ENCODE measurements around the gene MOB3A. TPM values are rescaled to one million over a fixed set of nuclear protein-coding genes. Genes with fewer than 3 reads are reported as not detected.

MOB3A gene
- total and polyA plus RNA-seq, 9 of the 15 experiments (the other 6 are each of a cell fraction or from before 2014, with no cell fraction given) = 1.1 to 24.1 (median 6.0) TPM

- ATAC-seq (peak; percentile 41), DNase-seq (ENCODE audit: extremely low read depth in 1 of 4, low spot score in 3 of 4) (peak in 2 of 4 experiments; percentile 52 to 92), FAIRE-seq (peak; percentile 91)
- peak overlapping the region; percentile 80 for H3K4me2 ChIP-seq (ENCODE audit: insufficient read depth, low read length)
- intact Hi-C loops (cut with micrococcal nuclease) = no loop called here
- H3K27ac ChIP-seq (ENCODE audit: extremely low read depth, low read depth, low read length) = peak overlapping the region; percentile 94
- H4K20me1 ChIP-seq (replicated peaks; ENCODE audit: control insufficient read depth, insufficient read depth, low read length) = no peaks in the 10 kb centered on the region
- no peaks in the 10 kb centered on the region for H3K9me3 ChIP-seq (replicated peaks; ENCODE audit: control insufficient read depth, insufficient read depth, low read depth, low read length)
- WGBS (ENCODE audit: insufficient coverage, low coverage, missing lambda C conversion rate) = 10% methylated on average over 8 of the region's 22 CpGs
- BruUV-seq (replicated peaks) = no TSS peak
- no peaks in the 10 kb centered on the region for H3K9me1 ChIP-seq (ENCODE audit: control insufficient read depth, insufficient read depth, low read length)
- no peaks in the 10 kb centered on the region for H3K36me3 ChIP-seq (ENCODE audit: control insufficient read depth, insufficient read depth, low read length)
- H3K27me3 ChIP-seq (ENCODE audit: control insufficient read depth in 2 of 2, insufficient read depth in 2 of 2, low read length in 2 of 2) = no peaks in the 10 kb centered on the region
- peak overlapping the region; percentile 81 to 91 for H3K9ac ChIP-seq (ENCODE audit: insufficient read depth in 1 of 2, low read depth in 2 of 2, low read length in 2 of 2)
- H3K79me2 ChIP-seq (ENCODE audit: control insufficient read depth, insufficient read depth, low read length) = peaks cover 13% of the 10 kb centered on the region
- ChIA-PET POLR2A (interaction anchor here (1.0 to 1.7 kb wide), 3 partner anchors 9 to 15 kb away, joined by 4 to 7 read pairs (median 4); no protein-coding TSS in a partner anchor), CTCF (ENCODE audit: low intra/inter-chr PET ratio) (no interaction called here)
- H3K4me1 ChIP-seq (replicated peaks in 1 of 2; ENCODE audit: control insufficient read depth in 2 of 2, insufficient read depth in 2 of 2, low read length in 2 of 2) = peaks cover 62 to 84% of the 10 kb centered on the region in 2 experiments
- H2AFZ ChIP-seq (ENCODE audit: low read depth, low read length) = peak overlapping the region; percentile 75
- H3K4me3 ChIP-seq = peak overlapping the region; percentile 47
- in situ Hi-C loops (cut with MboI) = no loop called here
- no peak for TF ChIP-seq BRD9 (IDR thresholded peaks at IDR 0.05; ENCODE audit: low read depth, partially characterized antibody)
- no peak for TF ChIP-seq RFX7 (CRISPR knock-in tag; IDR thresholded peaks at IDR 0.05)
- no peak for TF ChIP-seq MXD1 (CRISPR knock-in tag; IDR thresholded peaks at IDR 0.05; ENCODE audit: borderline replicate concordance, poor library complexity, severe bottlenecking)
- TF ChIP-seq ZBTB2 (IDR thresholded peaks at IDR 0.05) = peak; percentile 59; the same call in 1 of the 2 replicates
- TF ChIP-seq GABPB2 (CRISPR knock-in tag; conservative IDR thresholded peaks at IDR 0.05) = no peak
- peak in 1 of 2 experiments; percentile 62; a peak in 1 of 4 replicates for TF ChIP-seq ARNT (IDR thresholded peaks at IDR 0.05)
- TF ChIP-seq ZNF766 (CRISPR knock-in tag; conservative IDR thresholded peaks at IDR 0.05) = peak; percentile 71; the same call in 1 of the 2 replicates
- no peak for TF ChIP-seq NCOA1 (IDR thresholded peaks at IDR 0.05; ENCODE audit: low read depth)
- TF ChIP-seq TRIM25 (IDR thresholded peaks at IDR 0.05; ENCODE audit: borderline replicate concordance) = no peak
- no peak for TF ChIP-seq PHF20 (IDR thresholded peaks at IDR 0.05; ENCODE audit: partially characterized antibody)
- TF ChIP-seq GMEB1 (CRISPR knock-in tag; IDR thresholded peaks at IDR 0.05) = no peak; the same call in 1 of the 2 replicates
- peak in 1 of 2 experiments; percentile 52; a peak in 1 of 4 replicates for TF ChIP-seq SIN3A (IDR thresholded peaks at IDR 0.05; ENCODE audit: borderline replicate concordance in 2 of 2, control insufficient read depth in 1 of 2, low read depth in 2 of 2, low read length in 2 of 2)
- TF ChIP-seq RBM14 (IDR thresholded peaks at IDR 0.05; ENCODE audit: borderline replicate concordance, insufficient read depth, low read depth, low read length) = peak; percentile 73; the same call in 1 of the 2 replicates
- 0 out of 2 replicates have a peak, but pooled peaks have one; percentile 29 for TF ChIP-seq ERF (CRISPR knock-in tag; IDR thresholded peaks at IDR 0.05)
- TF ChIP-seq GATA2 (CRISPR knock-in tag; IDR thresholded peaks at IDR 0.05) = no peak
These were observed 39.9 kb downstream of the MOB3A start for GRCh38 chr19:2055931-2056836.

All from K562 (cell line).